ENCODE data around the gene CNTN4.

- TF ChIP-seq CTCF (IDR thresholded peaks at IDR 0.05) = no peak
- TF ChIP-seq POLR2A (IDR thresholded peaks at IDR 0.05) = no peak
Observed at GRCh38 chr3:3065876-3066275, 967.2 kb downstream of the CNTN4 start.

Measured in upper lobe of left lung (tissue), 4 donors.